Measurements from ENCODE around the gene HOXB8. TPM values are rescaled to one million over a fixed set of nuclear protein-coding genes. Genes with fewer than 3 reads are reported as not detected.

HOXB8 gene
- total and polyA plus RNA-seq, 2 donors (not counting 3 experiments of a cell fraction or from before 2014, with no cell fraction given): 1.7 to 2.4 TPM

DNA sequence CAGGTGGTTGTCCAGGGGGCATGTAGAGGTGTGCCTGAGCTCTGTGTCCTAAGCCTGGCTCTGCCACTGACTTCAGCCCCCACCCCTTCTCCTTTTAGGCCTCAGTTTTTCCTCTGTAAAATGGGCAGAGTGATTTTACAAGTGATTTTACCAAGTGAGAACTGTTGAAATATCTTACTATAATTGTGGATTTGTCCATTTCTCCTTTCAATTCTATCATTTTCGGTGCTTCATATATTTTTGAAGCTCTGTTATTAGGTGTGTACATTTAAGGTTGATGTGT, 32.8 kb upstream of the HOXB8 start:
- H3K4me3 ChIP-seq (replicated peaks in 1 of 3; ENCODE audit: insufficient read depth in 1 of 3, low read depth in 1 of 3, low read length in 3 of 3): no peak overlapping the region
- no peaks in the 10 kb centered on the region for H3K9me1 ChIP-seq (replicated peaks; ENCODE audit: control insufficient read depth, extremely low read depth, insufficient read depth, low read length)
- no TSS peak for BruUV-seq (replicated peaks)
- H3K36me3 ChIP-seq (ENCODE audit: control insufficient read depth in 2 of 2, extremely low read depth in 1 of 2, insufficient read depth in 2 of 2, low read length in 2 of 2): no peaks in the 10 kb centered on the region
- no peak overlapping the region for H3K27ac ChIP-seq (ENCODE audit: insufficient read depth, low read depth, low read length)
- no peaks in the 10 kb centered on the region for H3K4me1 ChIP-seq (ENCODE audit: control insufficient read depth, extremely low read depth, insufficient read depth, low read length)
- peaks cover 48 to 55% of the 10 kb centered on the region in 2 experiments for H3K27me3 ChIP-seq (ENCODE audit: control insufficient read depth in 2 of 2, insufficient read depth in 2 of 2, low read length in 2 of 2)
- TF ChIP-seq FOS (IDR thresholded peaks at IDR 0.05; ENCODE audit: borderline replicate concordance, insufficient read depth, low read length): no peak
- TF ChIP-seq POLR2A (IDR thresholded peaks at IDR 0.05; ENCODE audit: low read depth, low read length): no peak
- no peak for TF ChIP-seq POLR2AphosphoS5 (IDR thresholded peaks at IDR 0.05; ENCODE audit: insufficient read depth, low read depth, low read length)
- TF ChIP-seq, protein P1, sequence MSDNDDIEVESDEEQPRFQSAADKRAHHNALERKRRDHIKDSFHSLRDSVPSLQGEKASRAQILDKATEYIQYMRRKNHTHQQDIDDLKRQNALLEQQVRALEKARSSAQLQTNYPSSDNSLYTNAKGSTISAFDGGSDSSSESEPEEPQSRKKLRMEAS (IDR thresholded peaks at IDR 0.05; ENCODE audit: insufficient read depth, insufficient read length): no peak
- TF ChIP-seq, protein P2, sequence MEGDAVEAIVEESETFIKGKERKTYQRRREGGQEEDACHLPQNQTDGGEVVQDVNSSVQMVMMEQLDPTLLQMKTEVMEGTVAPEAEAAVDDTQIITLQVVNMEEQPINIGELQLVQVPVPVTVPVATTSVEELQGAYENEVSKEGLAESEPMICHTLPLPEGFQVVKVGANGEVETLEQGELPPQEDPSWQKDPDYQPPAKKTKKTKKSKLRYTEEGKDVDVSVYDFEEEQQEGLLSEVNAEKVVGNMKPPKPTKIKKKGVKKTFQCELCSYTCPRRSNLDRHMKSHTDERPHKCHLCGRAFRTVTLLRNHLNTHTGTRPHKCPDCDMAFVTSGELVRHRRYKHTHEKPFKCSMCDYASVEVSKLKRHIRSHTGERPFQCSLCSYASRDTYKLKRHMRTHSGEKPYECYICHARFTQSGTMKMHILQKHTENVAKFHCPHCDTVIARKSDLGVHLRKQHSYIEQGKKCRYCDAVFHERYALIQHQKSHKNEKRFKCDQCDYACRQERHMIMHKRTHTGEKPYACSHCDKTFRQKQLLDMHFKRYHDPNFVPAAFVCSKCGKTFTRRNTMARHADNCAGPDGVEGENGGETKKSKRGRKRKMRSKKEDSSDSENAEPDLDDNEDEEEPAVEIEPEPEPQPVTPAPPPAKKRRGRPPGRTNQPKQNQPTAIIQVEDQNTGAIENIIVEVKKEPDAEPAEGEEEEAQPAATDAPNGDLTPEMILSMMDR (IDR thresholded peaks at IDR 0.05; ENCODE audit: extremely low read depth in 1 of 2, insufficient read depth in 1 of 2, low read depth in 1 of 2, low read length in 2 of 2): no peak
- no peak for TF ChIP-seq MYC (IDR thresholded peaks at IDR 0.05; ENCODE audit: low read depth, low read length)
- TF ChIP-seq GATA2 (IDR thresholded peaks at IDR 0.05; ENCODE audit: insufficient read depth, insufficient read length, low read depth, low read length): no peak
- no peak for TF ChIP-seq EZH2 (IDR thresholded peaks at IDR 0.05; ENCODE audit: borderline replicate concordance, low read depth, low read length, severe bottlenecking)
- TF ChIP-seq JUN (IDR thresholded peaks at IDR 0.05; ENCODE audit: borderline replicate concordance, insufficient read depth, insufficient read length, low read depth): no peak
- no peak overlapping the region for H2AFZ ChIP-seq (ENCODE audit: low read depth, low read length)
- H3K79me2 ChIP-seq (ENCODE audit: control insufficient read depth, insufficient read depth, low read length): no peaks in the 10 kb centered on the region
- POLR2A ChIA-PET: no interaction called here
- no peaks in the 10 kb centered on the region for H4K20me1 ChIP-seq (replicated peaks; ENCODE audit: control insufficient read depth, extremely low read depth, insufficient read depth, low read length)
- no peak overlapping the region for H3K4me2 ChIP-seq (ENCODE audit: insufficient read depth, low read length)
- CTCF ChIA-PET: interaction anchor here (4.5 kb wide), 1 partner anchor 12 kb away, joined by 23 read pairs; no protein-coding TSS in a partner anchor
- no peak overlapping the region for H3K9ac ChIP-seq (replicated peaks; ENCODE audit: extremely low read depth, insufficient read depth, low read length)
- dilution Hi-C loops (cut with MboI; ENCODE audit: extremely low pct_ligation_motif_present, low sequenced_read_pairs) (no loop called here), intact Hi-C loops (cut with micrococcal nuclease) (no loop called here)
- DNase-seq (ENCODE audit: low read depth, low spot score) (no peak), FAIRE-seq (no peak)
- no peaks in the 10 kb centered on the region for H3K9me3 ChIP-seq (replicated peaks; ENCODE audit: control insufficient read depth, insufficient read depth, low read length)
